Neutrophil (primary cell): ENCODE results near the gene PTPN21.

Experiments
- H3K27ac ChIP-seq: fragments of 200-600 bp; sonication (generic); 2 replicates; pipeline ENCODE4 v1.5.1; 2016; ENCODE audit warnings: mild to moderate bottlenecking, moderate library complexity
- H3K27me3 ChIP-seq: fragments of 200-600 bp; sonication (generic); 2 replicates; pipeline ENCODE4 v1.6.0; 2016; ENCODE audit warnings: mild to moderate bottlenecking
- H3K36me3 ChIP-seq: fragments of 200-600 bp; sonication (generic); 2 replicates; pipeline ENCODE4 v1.5.1; 2017
- H3K4me1 ChIP-seq, 2 experiments: fragments of 200-600 bp in 1 of 2; sonication (generic) in 1 of 2; 1 replicate in 1 of 2; 2 replicates in 1 of 2; pipeline versions ENCODE4 v1.5.1 to v1.6.1; 2013 to 2016; ENCODE audit warnings: low read depth in 1 of 2, low read length in 1 of 2, mild to moderate bottlenecking in 1 of 2, moderate library complexity in 1 of 2; ENCODE audit not compliant: control insufficient read depth in 1 of 2, insufficient read depth in 1 of 2
- H3K4me3 ChIP-seq, 2 experiments: fragments of 200-600 bp in 1 of 2; sonication (generic) in 1 of 2; 1 replicate in 1 of 2; 2 replicates in 1 of 2; pipeline ENCODE4 v1.5.1; 2013 to 2016; ENCODE audit warnings: low read depth in 1 of 2, low read length in 1 of 2, mild to moderate bottlenecking in 1 of 2, moderate library complexity in 1 of 2
- H3K9me3 ChIP-seq: fragments of 200-600 bp; sonication (generic); 2 replicates; pipeline ENCODE4 v1.5.1; 2016
- TF ChIP-seq, protein P1 (sequence below): fragments of 200-600 bp; sonication (generic); IDR thresholded peaks from 2 replicates; pipeline ENCODE4 v1.5.1; 2016; ENCODE audit warnings: antibody characterized with exemption

PTPN21 gene

DNA sequence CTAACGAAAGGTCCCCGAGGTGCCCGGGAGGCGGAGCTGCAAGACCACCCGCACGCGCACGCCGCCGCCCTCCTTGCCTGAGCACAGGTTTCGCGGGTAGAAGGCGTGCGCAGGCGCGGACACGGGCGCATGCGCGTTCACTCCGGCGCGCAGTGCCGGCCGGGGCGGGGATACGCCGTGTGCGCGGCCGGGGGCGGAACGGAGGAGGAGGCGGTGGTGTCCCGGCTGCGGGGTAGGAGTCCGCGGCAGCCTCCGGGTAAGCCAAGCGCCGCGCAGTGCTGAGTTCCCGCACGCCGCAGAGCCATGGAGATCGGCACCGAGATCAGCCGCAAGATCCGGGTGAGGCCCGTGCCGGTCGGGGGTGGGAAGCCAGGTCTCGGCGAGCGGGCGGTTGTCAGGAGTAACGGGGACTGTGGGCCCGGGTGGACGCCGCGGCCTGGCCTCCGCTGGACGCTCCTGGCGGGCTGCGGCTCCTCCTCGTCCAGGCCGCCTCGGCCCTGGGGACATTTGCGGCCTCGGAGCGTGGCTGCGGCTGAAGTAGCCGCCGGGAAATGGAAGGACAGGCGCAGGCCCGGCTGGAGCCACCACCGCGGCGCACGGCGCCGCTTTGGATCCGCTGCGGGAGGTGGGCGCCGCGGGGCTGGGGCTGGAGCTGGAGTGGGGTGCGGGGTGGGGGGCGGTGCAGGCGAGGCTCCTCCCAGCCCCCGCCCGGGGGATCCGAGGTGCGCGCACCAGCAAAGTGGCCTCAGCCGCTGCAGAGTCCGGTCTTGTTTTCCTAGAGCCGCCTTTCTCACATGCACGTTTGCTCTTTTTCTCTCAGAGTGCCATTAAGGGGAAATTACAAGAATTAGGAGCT is 8.3 kb upstream of the PTPN21 start, which contains the start of gene ZC3H14:
TSS of gene ZC3H14 (plus strand) at position 207 of the 856 bp plus-strand sequence. CDS start at position 304, 97 bp downstream.
- Histone ChIP-seq H3K4me1 (peaks cover 12 to 14% of the 10 kb centered on the region in 2 experiments), H3K9me3 (peaks cover 3% of the 10 kb centered on the region), H3K4me3 (peak within 1 kb of the TSS; percentile 72 to 77), H3K27me3 (peaks cover 44% of the 10 kb centered on the region), H3K36me3 (peaks cover 2% of the 10 kb centered on the region), H3K27ac (peak within 1 kb of the TSS; percentile 68)
- TF ChIP-seq, protein P1, sequence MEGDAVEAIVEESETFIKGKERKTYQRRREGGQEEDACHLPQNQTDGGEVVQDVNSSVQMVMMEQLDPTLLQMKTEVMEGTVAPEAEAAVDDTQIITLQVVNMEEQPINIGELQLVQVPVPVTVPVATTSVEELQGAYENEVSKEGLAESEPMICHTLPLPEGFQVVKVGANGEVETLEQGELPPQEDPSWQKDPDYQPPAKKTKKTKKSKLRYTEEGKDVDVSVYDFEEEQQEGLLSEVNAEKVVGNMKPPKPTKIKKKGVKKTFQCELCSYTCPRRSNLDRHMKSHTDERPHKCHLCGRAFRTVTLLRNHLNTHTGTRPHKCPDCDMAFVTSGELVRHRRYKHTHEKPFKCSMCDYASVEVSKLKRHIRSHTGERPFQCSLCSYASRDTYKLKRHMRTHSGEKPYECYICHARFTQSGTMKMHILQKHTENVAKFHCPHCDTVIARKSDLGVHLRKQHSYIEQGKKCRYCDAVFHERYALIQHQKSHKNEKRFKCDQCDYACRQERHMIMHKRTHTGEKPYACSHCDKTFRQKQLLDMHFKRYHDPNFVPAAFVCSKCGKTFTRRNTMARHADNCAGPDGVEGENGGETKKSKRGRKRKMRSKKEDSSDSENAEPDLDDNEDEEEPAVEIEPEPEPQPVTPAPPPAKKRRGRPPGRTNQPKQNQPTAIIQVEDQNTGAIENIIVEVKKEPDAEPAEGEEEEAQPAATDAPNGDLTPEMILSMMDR: no peak

GRCh38 chr14:88562532-88562830 is 7.7 kb upstream of the PTPN21 start:
- Histone ChIP-seq H3K27me3 (peaks cover 50% of the 10 kb centered on the region), H3K27ac (peak overlapping the region; percentile 68), H3K36me3 (no peaks in the 10 kb centered on the region), H3K4me1 (peaks cover 12 to 14% of the 10 kb centered on the region in 2 experiments), H3K4me3 (peak overlapping the region; percentile 72 to 77), H3K9me3 (no peaks in the 10 kb centered on the region)
- TF ChIP-seq, protein P1: no peak

DNA sequence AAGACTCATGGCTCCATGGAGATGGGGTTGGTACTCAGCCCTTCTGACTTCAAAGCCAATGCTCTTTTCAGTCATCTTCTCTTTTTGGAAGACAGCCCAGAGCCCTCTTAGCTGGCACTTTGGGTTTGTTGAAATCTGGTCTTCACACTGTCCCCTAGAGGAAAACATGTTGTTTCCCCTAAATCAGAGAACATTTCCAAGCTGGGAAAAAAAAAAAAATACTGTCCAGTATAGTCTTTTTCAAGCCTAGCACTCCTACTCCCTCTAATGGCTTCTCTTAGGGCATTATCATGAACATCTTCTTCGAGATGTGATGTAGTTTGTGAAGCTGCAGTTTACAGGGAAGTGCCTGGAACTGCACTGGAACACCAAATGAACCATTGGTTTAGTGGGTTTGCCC is 5.0 kb upstream of the PTPN21 start:
- no peaks in the 10 kb centered on the region for H3K9me3 ChIP-seq
- no peak overlapping the region for H3K27ac ChIP-seq
- peaks cover 12 to 18% of the 10 kb centered on the region in 2 experiments for H3K4me1 ChIP-seq
- H3K27me3 ChIP-seq: peaks cover 76% of the 10 kb centered on the region
- H3K36me3 ChIP-seq: no peaks in the 10 kb centered on the region
- TF ChIP-seq, protein P1: no peak
- no peak overlapping the region for H3K4me3 ChIP-seq

DNA sequence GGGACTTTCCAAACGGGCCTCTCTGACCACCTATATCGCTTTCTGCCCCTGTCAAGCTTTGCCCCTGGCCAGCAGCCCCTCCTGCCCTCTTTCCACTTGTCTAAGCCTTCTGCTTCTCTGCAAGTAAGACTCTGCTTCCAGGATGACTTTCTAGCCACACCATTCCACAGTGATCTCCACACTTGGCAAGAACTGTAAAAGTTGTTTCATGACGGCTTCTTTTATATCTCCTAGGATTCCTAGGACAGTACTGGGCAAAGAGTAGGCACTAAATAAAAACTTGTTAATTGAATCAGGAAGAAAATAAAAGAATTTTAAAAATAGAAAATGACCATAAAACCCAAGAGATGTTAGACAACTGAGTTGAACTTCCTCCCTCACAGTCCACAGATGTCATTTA is 1.8 kb upstream of the PTPN21 start:
- Histone ChIP-seq H3K4me1 (peaks cover 14 to 21% of the 10 kb centered on the region in 2 experiments), H3K36me3 (no peaks in the 10 kb centered on the region), H3K4me3 (no peak overlapping the region), H3K9me3 (no peaks in the 10 kb centered on the region), H3K27ac (no peak overlapping the region), H3K27me3 (peaks cover 100% of the 10 kb centered on the region)
- TF ChIP-seq, protein P1: no peak

DNA sequence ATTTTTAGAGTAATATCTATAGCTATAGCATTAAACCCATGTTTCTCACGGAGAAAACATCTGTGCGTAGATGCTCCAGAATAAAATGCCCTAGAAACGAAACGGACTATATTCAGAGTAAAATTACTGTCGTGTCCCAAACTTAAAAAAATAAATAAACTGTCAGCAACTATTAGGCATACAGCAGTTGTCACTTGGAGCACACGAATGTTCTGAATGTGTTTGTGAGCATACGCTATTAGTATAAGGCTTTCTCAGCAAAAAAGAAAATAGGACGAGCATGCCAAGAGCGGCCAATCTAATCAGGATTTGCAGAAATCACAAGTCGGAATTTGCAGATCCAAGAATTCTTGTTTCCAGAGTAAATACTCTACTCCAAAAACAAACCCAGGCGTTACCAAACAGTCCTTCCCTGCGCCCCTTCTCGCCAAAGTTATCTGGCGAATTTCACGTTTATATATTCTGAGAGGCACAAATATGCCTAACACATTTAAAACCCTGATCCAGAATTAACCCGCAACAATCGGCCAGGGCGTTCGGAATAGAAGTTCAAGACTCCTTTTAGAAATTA is 836 bp downstream of the PTPN21 start:
- H3K27ac ChIP-seq: no peak overlapping the region
- no peaks in the 10 kb centered on the region for H3K9me3 ChIP-seq
- TF ChIP-seq, protein P1: no peak
- H3K36me3 ChIP-seq: no peaks in the 10 kb centered on the region
- peaks cover 99% of the 10 kb centered on the region for H3K27me3 ChIP-seq
- peak overlapping the region; percentile 1 to 8 for H3K4me3 ChIP-seq
- H3K4me1 ChIP-seq: peaks cover 17 to 27% of the 10 kb centered on the region in 2 experiments
